ENCODE data around the gene SAMD14.

The SAMD14 gene

DNA sequence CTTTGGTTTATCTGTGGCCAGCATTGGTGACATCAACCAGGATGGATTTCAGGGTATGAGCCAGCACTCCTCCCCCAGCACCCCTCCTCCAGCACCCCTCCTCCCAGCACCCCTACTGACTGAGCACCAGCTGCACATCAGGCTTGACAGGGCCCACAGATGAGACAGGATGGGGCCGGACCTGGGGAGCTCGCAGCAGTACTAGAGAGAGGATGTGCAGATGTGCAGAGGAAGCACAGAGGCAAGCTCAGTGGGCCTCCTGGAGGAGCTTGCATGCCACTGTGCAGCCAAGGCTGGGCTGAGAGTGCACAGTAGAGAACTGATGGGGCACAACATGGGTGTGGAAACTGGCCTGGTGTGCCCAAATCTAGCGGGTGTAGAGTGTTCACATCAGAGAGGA lies 57.8 kb downstream of the SAMD14 start:
- H3K4me3 ChIP-seq (ENCODE audit: control insufficient read depth, low read depth, low read length) = no peak overlapping the region
- TF ChIP-seq, protein P1, sequence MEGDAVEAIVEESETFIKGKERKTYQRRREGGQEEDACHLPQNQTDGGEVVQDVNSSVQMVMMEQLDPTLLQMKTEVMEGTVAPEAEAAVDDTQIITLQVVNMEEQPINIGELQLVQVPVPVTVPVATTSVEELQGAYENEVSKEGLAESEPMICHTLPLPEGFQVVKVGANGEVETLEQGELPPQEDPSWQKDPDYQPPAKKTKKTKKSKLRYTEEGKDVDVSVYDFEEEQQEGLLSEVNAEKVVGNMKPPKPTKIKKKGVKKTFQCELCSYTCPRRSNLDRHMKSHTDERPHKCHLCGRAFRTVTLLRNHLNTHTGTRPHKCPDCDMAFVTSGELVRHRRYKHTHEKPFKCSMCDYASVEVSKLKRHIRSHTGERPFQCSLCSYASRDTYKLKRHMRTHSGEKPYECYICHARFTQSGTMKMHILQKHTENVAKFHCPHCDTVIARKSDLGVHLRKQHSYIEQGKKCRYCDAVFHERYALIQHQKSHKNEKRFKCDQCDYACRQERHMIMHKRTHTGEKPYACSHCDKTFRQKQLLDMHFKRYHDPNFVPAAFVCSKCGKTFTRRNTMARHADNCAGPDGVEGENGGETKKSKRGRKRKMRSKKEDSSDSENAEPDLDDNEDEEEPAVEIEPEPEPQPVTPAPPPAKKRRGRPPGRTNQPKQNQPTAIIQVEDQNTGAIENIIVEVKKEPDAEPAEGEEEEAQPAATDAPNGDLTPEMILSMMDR (IDR thresholded peaks at IDR 0.05; ENCODE audit: control insufficient read depth, insufficient read depth, low read depth, low read length, missing control alignments) = no peak
- no peak for DNase-seq (ENCODE audit: low read depth)

DNA sequence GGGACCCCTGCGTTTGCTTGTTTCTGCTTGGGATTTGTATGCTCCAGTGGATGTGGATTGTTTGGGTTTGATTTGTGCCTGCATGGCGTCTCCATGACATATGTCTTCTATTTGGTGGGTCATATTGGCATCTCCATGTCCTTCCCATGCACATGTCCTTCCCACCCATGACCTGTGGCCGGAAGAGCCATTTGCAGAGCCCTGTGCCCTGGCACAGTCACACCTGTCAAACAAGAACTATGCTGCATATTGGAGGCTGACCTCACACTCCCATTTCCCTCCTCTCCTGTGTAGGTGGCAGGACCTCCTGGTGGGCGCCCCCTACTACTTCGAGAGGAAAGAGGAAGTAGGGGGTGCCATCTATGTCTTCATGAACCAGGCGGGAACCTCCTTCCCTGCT lies 58.3 kb downstream of the SAMD14 start:
- DNase-seq (ENCODE audit: low read depth) = no peak
- TF ChIP-seq, protein P1 (IDR thresholded peaks at IDR 0.05; ENCODE audit: control insufficient read depth, insufficient read depth, low read depth, low read length, missing control alignments) = no peak
- H3K4me3 ChIP-seq (ENCODE audit: control insufficient read depth, low read depth, low read length) = no peak overlapping the region

DNA sequence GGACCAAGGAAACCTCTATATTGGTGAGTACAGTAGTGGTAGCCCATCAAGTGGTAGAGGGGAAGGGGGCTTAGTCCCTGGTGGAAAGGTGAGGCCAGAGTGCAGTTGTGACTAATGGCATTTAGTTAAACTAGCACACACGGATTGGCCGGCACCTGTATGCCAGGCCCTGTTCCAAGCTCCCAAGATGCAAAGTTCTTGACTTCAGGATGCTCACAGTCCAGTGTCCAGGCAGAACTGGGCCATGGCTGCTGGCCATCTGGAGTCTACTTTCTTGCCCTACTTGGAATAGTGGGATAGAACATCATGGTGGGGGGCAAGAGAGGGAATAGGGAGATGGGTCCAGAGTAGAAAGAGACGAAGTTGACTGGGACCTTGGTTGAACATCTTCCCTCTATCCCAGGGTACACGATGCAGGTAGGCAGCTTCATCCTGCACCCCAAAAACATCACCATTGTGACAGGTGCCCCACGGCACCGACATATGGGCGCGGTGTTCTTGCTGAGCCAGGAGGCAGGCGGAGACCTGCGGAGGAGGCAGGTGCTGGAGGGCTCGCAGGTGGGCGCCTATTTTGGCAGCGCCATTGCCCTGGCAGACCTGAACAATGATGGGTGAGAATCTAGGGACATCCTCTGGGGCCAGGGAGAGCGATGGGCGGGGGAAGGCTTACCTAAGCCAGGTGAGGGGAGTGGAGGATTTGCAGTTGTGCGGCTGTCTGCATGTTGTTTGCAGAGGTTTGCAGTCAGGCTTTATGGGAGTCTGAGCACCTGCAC lies 58.9 kb downstream of the SAMD14 start:
- H3K4me3 ChIP-seq (ENCODE audit: control insufficient read depth, low read depth, low read length) = no peak overlapping the region
- TF ChIP-seq, protein P1 (IDR thresholded peaks at IDR 0.05; ENCODE audit: control insufficient read depth, insufficient read depth, low read depth, low read length, missing control alignments) = no peak
- DNase-seq (ENCODE audit: low read depth) = no peak

DNA sequence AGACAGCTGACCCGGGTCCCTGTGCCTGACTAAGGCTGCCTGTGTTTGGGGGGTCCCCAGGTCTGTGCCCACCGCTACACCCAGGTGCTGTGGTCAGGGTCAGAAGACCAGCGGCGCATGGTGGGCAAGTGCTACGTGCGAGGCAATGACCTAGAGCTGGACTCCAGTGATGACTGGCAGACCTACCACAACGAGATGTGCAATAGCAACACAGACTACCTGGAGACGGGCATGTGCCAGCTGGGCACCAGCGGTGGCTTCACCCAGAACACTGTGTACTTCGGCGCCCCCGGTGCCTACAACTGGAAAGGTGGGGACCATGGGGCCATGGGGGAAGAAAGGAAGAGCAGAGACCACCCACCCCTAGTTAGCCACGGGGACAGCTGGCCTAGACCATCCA lies 62.0 kb downstream of the SAMD14 start:
- no peak overlapping the region for H3K4me3 ChIP-seq (ENCODE audit: control insufficient read depth, low read depth, low read length)
- DNase-seq (ENCODE audit: low read depth) = no peak
- TF ChIP-seq, protein P1 (IDR thresholded peaks at IDR 0.05; ENCODE audit: control insufficient read depth, insufficient read depth, low read depth, low read length, missing control alignments) = no peak

DNA sequence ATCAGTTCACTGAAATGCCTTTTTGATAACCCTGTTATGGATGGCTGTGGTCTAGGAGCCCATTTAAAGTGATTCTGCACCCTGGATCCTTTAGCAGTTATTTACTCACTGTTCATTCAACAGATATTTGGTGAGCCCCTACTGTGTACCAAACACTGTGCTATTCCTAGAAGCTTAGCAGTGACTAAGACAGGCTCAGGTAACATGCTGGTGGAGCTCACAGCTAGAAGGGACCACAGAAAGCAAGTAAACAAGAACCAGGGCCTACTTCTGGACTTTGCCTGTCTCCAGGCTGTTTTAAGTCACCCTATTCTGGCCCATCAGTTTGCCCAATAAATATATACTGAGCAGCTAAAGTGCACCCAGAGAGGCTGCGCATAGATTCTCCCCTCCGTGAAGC lies 63.0 kb downstream of the SAMD14 start:
- TF ChIP-seq, protein P1 (IDR thresholded peaks at IDR 0.05; ENCODE audit: control insufficient read depth, insufficient read depth, low read depth, low read length, missing control alignments) = no peak
- no peak overlapping the region for H3K4me3 ChIP-seq (ENCODE audit: control insufficient read depth, low read depth, low read length)
- no peak for DNase-seq (ENCODE audit: low read depth)

DNA sequence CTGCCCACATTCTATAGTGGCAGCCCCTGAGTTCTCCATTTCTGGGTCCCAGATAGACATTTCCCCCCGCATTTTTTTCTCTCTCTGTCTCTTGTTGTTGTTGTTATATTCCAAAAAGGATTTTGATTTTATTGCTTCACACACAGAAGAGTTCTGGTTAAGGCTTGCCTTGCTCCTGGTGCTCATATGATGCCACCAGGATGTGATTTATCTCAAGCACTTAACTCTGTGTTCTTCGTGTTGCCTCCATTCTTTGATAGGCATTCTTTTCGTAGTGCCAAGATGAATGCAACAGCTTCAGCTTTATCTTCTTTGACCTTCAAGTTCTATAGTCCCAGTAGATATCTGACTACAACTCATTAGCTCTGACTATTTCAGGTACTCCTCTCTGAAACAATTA lies 64.9 kb downstream of the SAMD14 start:
- no peak overlapping the region for H3K4me3 ChIP-seq (ENCODE audit: control insufficient read depth, low read depth, low read length)
- no peak for DNase-seq (ENCODE audit: low read depth)
- TF ChIP-seq, protein P1 (IDR thresholded peaks at IDR 0.05; ENCODE audit: control insufficient read depth, insufficient read depth, low read depth, low read length, missing control alignments) = no peak
